CD4-positive, alpha-beta T cell treated with Interleukin-6 for 4 hours (primary cell): ENCODE results near the gene ITGB3.
"Not testable (repeated sequence)": the region's sequence is repeated elsewhere in the genome, so short reads cannot be mapped to it uniquely, and the experiment has no call there.

Experiments
- DNase-seq: peaks from one replicate; pipeline ENCODE4 v3.0.0-alpha.2; 2020; ENCODE audit warnings: mixed read lengths

ITGB3 gene

GRCh38 chr17:47250855-47251254 is 2.8 kb upstream of the ITGB3 start:
- DNase-seq, result no peak

GRCh38 chr17:47251421-47251940 is 2.1 kb upstream of the ITGB3 start:
- DNase-seq, result no peak

GRCh38 chr17:47252209-47252608 is 1.4 kb upstream of the ITGB3 start:
- DNase-seq, result no peak

GRCh38 chr17:47252766-47253512 is 688 bp upstream of the ITGB3 start:
- no peak for DNase-seq

- no peak for DNase-seq
Observed at GRCh38 chr17:47254403-47254943, 846 bp downstream of the ITGB3 start.

GRCh38 chr17:47257651-47258339 is 4.2 kb downstream of the ITGB3 start:
- no peak for DNase-seq

DNA sequence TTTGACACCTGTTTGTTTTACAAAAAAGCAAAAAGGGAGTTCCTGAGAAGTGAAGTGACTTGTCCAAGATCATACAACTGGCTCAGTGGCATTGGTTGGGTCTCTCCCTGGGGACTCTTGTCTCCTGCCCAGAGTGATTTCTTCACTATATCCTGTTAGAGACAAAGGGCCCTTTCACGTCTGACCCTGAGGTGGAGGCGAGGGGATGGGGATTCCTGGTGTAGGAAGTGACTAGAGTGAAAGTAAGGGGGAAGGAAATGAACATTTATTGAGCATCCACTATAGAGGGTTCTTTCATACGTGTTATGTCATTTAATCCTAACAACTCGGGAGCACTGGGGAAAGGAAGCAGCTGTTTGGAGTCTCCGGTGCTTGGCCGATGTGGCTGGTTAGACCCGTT is 9.0 kb downstream of the ITGB3 start:
- no peak for DNase-seq

GRCh38 chr17:47264166-47264565 is 10.5 kb downstream of the ITGB3 start:
- no peak for DNase-seq

DNA sequence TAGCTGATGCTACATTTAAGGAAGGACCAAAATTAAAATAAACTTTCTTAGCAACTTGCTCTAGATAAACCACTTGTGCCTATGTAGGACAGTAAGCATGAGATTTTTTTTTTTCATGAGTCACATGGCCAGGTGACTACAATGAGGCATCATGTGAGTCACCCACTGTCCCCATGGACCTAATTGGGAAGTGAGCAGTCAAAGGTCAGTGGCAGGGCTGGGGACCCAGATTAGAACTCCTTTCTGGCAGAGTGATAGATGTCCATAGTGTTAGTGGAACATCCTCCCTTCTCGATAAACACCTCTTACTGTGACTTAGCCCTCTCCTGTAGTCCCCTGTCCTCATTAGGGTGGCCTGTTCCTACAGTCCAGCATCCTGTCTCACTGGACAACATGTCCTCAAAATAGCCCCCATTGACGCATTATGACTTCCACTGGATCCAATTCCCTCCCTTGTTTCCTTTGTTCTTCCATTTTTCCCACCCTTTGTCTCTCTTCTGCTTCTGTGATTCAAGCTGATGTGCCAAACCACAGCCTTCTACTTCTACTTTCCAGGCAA is 12.4 kb downstream of the ITGB3 start:
- no peak for DNase-seq

DNA sequence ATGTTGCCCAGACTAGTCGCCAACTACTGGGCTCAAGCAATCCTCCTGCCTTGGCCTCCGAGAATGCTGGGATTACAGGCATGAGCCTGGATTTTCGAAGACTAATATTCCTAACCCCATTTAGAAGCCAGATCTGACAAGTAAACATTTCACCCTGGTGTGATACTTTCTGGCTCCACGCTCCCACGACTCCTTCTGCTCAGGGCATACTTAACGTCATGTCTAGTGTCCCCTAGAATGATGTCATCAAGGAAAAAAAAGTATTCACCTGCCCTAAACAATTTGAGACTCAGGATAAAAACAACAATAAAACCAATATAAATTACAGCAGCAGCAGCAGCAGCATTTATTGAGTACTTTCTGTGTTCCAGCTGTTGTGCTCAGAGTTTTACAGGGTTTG is 13.2 kb downstream of the ITGB3 start:
- no peak for DNase-seq

DNA sequence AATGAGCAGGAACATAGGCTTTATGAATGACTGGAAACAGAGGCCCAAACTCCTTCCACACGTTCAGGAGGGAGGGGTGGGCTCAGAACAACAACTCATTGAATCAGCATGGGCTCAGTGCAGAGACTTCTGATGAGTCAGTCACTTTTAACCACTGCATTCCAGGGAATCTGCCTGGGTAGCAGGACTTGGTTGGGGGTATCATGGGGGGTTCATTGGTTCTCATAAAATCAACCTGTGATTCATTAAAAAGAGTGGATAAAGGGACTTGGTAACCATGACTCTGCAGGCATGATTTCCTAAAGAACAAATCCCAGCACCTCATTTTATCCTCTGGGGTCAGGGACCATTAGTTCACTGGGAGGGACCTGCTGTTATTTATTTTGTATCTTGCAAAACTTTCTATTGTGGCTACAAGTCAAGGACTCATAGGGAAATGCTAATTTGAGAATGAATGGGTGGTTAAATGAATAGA is 13.8 kb downstream of the ITGB3 start:
- no peak for DNase-seq

GRCh38 chr17:47268964-47269363 is 15.3 kb downstream of the ITGB3 start:
- not testable (repeated sequence) for DNase-seq

DNA sequence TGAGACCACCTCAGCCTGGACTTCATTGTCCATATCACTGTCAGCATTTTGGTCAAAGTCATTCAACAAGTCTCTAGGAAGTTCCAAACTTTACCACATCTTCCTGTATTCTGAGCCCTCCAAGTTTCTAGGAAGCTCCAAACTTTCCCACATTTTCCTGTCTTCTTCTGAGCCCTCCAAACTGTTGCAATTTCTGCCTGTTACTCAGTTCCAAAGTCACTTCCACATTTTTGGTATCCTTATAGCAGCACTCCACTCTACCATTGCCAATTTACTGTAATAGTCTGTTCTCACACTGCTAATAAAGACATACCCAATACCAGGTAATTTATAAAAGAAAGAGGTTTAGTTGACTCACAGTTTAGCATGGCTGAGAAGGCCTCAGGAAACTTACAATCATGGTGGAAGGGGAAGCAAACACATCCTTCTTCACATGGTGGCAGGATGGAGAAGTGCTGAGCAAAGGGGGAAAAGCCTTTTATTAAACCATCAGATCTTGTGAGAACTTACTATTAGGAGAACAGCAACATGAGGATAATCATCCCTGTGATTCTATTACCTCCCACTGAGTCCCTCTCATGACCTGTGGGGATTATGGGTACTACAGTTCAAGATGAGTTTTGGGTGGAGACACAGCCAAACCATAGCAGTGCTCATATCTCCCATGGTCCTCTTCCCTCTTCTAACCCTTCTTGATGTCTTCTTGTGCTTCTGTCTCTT is 16.1 kb downstream of the ITGB3 start:
- DNase-seq, result not testable (repeated sequence)

- no peak for DNase-seq
Observed at GRCh38 chr17:47270946-47271705, 17.5 kb downstream of the ITGB3 start.

DNA sequence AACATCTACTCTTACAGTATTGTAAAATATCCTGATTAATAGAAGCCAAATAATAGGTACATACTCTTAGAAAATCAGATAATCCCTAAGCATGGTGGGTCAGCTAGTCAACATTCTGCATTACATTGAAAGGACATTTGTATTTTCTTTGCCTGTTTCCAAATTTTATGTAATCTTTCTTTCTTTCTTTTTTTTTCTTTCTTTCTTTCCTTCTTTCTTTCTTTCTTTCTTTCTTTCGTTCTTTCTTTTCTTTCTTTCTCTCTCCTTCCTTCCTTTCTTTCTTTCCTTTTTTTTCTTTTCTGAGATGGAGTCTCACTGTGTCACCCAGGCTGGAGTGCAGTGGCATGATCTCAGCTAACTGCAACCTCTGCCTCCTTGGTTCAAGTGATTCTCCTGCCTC is 18.9 kb downstream of the ITGB3 start:
- DNase-seq, result no peak

DNA sequence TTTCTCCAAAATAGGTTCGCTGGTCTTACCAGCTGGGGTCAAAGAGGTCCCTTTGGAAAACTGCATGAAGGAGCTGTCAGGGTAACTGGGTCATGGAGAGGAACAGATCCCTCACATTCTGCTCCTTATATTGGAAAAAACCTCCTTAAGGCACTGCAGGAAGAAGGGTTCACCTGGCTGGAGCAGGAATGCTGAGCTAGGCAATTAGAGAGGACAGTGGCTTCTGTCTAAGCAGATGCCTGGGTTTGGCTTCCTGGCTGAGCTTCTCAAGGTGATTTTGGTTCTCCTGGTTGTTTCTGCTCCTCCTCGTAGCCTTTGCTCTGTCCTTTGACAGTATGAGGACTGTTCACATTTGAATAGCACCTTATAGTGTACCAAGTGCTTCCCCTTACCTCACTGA is 19.6 kb downstream of the ITGB3 start:
- DNase-seq, result no peak

DNA sequence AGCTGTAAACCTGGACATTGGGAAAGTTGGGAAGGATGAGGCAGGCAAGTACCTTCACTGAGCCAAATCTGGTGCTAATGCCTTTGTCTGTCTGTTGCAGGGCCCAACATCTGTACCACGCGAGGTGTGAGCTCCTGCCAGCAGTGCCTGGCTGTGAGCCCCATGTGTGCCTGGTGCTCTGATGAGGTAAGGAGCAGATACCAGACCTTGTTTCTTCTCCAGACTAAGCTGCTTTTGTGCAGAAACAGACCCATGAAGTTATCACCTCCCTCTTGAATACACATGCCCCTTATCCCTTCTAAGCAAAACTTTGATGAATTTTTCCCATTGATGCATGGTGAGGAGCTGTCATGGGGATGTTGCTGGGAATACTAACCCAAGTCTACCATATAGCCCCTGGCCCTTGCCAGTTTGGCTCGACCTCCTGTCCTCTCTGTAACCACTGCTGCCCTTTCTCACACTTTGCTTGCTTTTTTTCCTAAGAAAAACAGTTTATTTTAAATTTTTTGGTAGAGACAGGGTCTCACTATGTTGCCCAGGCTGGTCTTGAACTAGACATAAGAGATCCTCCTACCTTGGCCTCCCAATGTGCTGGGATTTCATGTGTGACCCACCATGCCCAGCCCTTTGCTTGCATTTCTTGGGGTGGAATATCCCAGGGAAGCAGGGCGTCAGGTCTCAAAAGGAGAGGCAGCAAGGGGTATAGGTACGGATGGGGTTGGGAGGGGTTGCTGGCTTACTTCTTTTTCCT is 20.9 kb downstream of the ITGB3 start:
- no peak for DNase-seq

DNA sequence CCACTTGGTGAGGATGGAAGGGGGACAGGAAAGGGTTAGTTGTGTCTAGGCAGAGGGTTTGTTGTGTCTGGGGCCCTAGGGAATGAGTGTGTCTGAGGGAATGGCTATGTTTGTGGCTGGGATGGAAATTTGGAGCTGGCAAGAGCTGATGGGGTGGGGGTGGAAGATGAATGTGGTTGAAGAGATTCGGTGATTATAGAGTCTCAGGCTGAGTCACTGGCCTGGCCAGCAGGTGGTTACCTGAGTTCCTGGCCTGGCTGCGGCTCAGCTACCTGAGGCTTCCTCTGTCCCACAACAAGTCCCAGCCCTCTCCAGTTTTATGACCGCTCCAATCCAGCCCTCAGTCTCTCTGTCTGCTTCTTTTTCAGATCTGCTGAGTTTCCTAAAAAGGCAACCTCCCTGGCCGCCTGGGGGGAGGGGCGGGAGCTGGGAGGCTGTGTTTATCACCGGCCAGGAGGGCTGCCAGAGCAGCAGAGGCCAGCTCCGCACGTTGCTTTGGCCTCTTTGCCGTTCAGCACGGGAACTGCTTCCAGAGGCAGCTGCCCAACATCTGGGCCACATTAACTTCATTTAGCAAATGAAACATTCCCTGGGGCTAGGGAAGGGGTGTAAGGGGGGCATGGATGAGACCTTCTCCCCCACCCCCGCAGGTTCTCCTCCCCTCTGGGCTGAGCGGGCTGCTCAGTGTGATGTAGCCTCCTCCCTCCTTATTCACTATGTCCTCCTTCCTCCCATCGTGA is 21.8 kb downstream of the ITGB3 start:
- no peak for DNase-seq

GRCh38 chr17:47276444-47276843 is 22.8 kb downstream of the ITGB3 start:
- no peak for DNase-seq

- no peak for DNase-seq
Observed at GRCh38 chr17:47276868-47277267, 23.2 kb downstream of the ITGB3 start.

DNA sequence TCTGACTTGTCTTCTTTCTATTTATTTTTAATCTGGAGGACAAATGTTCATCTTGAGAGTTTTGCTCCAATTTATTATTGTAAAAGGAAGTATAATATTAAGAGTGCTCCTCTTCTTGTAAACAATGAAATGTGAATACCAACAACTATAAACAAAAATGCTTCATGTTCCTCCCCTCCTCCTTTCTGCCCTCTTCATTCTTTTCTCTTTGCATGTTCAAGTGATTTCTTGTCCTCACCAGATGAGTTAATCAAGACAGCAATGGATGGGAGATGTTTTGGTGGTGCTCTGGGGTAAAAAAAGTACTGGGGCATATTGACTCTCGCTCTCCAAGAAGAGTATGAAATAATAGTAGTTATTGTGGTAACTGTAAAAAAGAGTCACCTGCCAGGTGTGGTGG is 24.3 kb downstream of the ITGB3 start:
- DNase-seq, result no peak
